Adrenal gland (tissue), 12 donors: ENCODE measurements around the gene UBE3B. TPM values are rescaled to one million over a fixed set of nuclear protein-coding genes. Genes with fewer than 3 reads are reported as not detected.

Experiments used
- DNase-seq, 7 donors: peaks; one replicate each; pipeline ENCODE4 v3.0.0-alpha.2; 2019 to 2020
- H3K27ac ChIP-seq, 5 donors: fragments of 200-600 bp; sonication (generic) in 4 of 5; 1 replicate in 3 of 5; 2 replicates in 2 of 5; pipeline versions ENCODE4 v1.5.1 to v1.8.0; 2016 to 2020; ENCODE audit warnings: mild to moderate bottlenecking in 1 of 5
- H3K27me3 ChIP-seq: fragments of 200-600 bp; 2 replicates; pipeline ENCODE4 v1.8.0; 2021
- H3K36me3 ChIP-seq, 2 donors: fragments of 200-600 bp; replicated peaks in 1 of 2; 1 replicate in 1 of 2; 2 replicates in 1 of 2; pipeline versions ENCODE4 v1.5.1 to v1.8.0; 2018 to 2022
- H3K4me1 ChIP-seq, 2 donors: fragments of 200-600 bp; replicated peaks in 1 of 2; 1 replicate in 1 of 2; 2 replicates in 1 of 2; pipeline versions ENCODE4 v1.5.1 to v1.8.0; 2018 to 2021
- H3K4me3 ChIP-seq, 4 donors: fragments of 200-600 bp; sonication (generic) in 3 of 4; one replicate each; pipeline ENCODE4 v1.5.1; 2016 to 2018
- H3K9me3 ChIP-seq, 3 donors: fragments of 200-600 bp; sonication (generic) in 1 of 3; replicated peaks in 1 of 3; 1 replicate in 2 of 3; 2 replicates in 1 of 3; pipeline versions ENCODE4 v1.5.1 to v1.8.0; 2016 to 2021
- POLR2A ChIP-seq, 2 donors: fragments of 450-650 bp; IDR thresholded peaks; one replicate each; pipeline ENCODE4 v1.6.1; 2017; ENCODE audit warnings: antibody characterized with exemption in 2 of 2, mild to moderate bottlenecking in 2 of 2, moderate library complexity in 1 of 2
- WGBS, 4 donors: extraction: QIAGEN DNeasy Blood & Tissue Kit in 2 of 4; methylation state at CpG; one replicate each; pipeline versions ENCODE4 v1.1.5 to v1.1.7; 2013 to 2017; 5-methylcytosine and 5-hydroxymethylcytosine counted together
- intact Hi-C, 2 donors: fragments of 100-400 bp; cut with DNase I; formaldehyde crosslinking; loops; one replicate each; pipeline versions ENCODE4 v1.14.1 to v1.15.0; 2022 to 2023
- polyA plus RNA-seq, 3 donors: library from polyadenylated mRNA; stranded (reverse); fragments of 200-250 nt in 2 of 3; fragments of 350-450 nt in 1 of 3; fragmentation: Illumina TruSeq in 1 of 3; extraction: RNeasy Lipid Tissue Mini Kit (QIAGEN cat#74804) in 1 of 3; gene quantifications; one replicate each; pipeline ENCODE4 v1.2.3, GENCODE V29; 2013 to 2014
- total RNA-seq, 9 donors: library from RNA; depleted of rRNA in 4 of 9; stranded (reverse); fragments of >200 nt in 4 of 9; fragments of 120-200 nt in 1 of 9; fragmentation: NEBNext Ultra II Directional in 1 of 9; extraction: Animal tissue kit (Norgen Biotek cat#: 25700) in 1 of 9; gene quantifications; one replicate each; pipeline versions ENCODE4 v1.1.0 to v1.2.4, GENCODE V29; 2013 to 2023
- TF ChIP-seq, protein P1 (sequence below), 6 experiments: fragments of 450-650 bp in 4 of 6; fragments of 200-600 bp in 2 of 6; sonication (generic) in 1 of 6; IDR thresholded peaks; 1 replicate in 5 of 6; 2 replicates in 1 of 6; pipeline versions ENCODE4 v1.5.1 to v1.8.0; 2016 to 2021; ENCODE audit warnings: antibody characterized with exemption in 6 of 6, mild to moderate bottlenecking in 2 of 6, moderate library complexity in 1 of 6
- donor health status: healthy with polysubstance abuse.
- donor health status: Bipolar disorder and iron deficiency.
- donor health status: DM: yes; HTN: yes; CAD: no.
- donor health status: DM: no; HTN: no; CAD: no.
- donor health status: DM: no; HTN: no; CAD: no.
- donor health status: DM: yes; HTN: yes; CAD: no.

Gene UBE3B
- total and polyA plus RNA-seq, 12 donors = 16.0 to 79.5 (median 39.5) TPM

DNA sequence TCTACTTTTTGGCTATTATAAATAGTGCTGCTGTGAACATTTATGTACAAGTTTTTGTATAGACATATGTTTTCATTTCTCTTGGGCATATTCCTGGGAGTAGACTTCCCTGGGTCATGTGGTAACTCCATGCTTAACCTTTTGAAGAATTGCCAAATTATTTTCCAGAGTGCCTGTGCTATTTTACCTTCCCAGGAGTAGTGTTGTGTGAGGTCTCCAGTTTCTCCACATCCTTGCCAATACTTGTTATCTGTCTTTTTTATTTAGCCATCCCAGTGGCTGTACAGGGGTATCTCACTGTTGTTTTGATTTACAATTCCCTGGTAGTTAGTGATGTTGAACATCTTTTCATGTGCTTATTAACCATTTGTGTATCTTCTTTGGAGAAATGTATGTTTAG, 18.9 kb downstream of the UBE3B start:
- Histone ChIP-seq H3K27me3 (no peaks in the 10 kb centered on the region), H3K27ac (no peak overlapping the region), H3K4me1 (no peaks in the 10 kb centered on the region), H3K36me3 (peaks cover 0 to 52% of the 10 kb centered on the region in 2 donors), H3K4me3 (no peak overlapping the region), H3K9me3 (no peaks in the 10 kb centered on the region)
- TF ChIP-seq, protein P1, sequence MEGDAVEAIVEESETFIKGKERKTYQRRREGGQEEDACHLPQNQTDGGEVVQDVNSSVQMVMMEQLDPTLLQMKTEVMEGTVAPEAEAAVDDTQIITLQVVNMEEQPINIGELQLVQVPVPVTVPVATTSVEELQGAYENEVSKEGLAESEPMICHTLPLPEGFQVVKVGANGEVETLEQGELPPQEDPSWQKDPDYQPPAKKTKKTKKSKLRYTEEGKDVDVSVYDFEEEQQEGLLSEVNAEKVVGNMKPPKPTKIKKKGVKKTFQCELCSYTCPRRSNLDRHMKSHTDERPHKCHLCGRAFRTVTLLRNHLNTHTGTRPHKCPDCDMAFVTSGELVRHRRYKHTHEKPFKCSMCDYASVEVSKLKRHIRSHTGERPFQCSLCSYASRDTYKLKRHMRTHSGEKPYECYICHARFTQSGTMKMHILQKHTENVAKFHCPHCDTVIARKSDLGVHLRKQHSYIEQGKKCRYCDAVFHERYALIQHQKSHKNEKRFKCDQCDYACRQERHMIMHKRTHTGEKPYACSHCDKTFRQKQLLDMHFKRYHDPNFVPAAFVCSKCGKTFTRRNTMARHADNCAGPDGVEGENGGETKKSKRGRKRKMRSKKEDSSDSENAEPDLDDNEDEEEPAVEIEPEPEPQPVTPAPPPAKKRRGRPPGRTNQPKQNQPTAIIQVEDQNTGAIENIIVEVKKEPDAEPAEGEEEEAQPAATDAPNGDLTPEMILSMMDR (IDR thresholded peaks at IDR 0.05) = no peak
- no peak for TF ChIP-seq POLR2A (IDR thresholded peaks at IDR 0.05)
- intact Hi-C loops = no loop called here
- no peak for DNase-seq

GRCh38 chr12:109497675-109498074, 20.2 kb downstream of the UBE3B start:
- 85 to 93% (median 92%) methylated on average over 7 of the region's 7 CpGs for WGBS, 4 donors
- Histone ChIP-seq H3K9me3 (no peaks in the 10 kb centered on the region), H3K4me3 (no peak overlapping the region), H3K27me3 (no peaks in the 10 kb centered on the region), H3K36me3 (peaks cover 0 to 52% of the 10 kb centered on the region in 2 donors), H3K27ac (no peak overlapping the region), H3K4me1 (no peaks in the 10 kb centered on the region)
- intact Hi-C loops = no loop called here
- TF ChIP-seq POLR2A (IDR thresholded peaks at IDR 0.05) = no peak
- TF ChIP-seq, protein P1 (IDR thresholded peaks at IDR 0.05) = no peak
- DNase-seq = peak in 1 of 7 donors; percentile 17

GRCh38 chr12:109500406-109501185, 23.2 kb downstream of the UBE3B start:
- TF ChIP-seq POLR2A (IDR thresholded peaks at IDR 0.05) = no peak
- TF ChIP-seq, protein P1 (IDR thresholded peaks at IDR 0.05) = no peak
- no peaks in the 10 kb centered on the region for H3K4me1 ChIP-seq
- H3K4me3 ChIP-seq = no peak overlapping the region
- WGBS, 4 donors = 81 to 95% (median 89%) methylated on average over 9 of the region's 9 CpGs
- no peak overlapping the region for H3K27ac ChIP-seq
- H3K9me3 ChIP-seq = no peaks in the 10 kb centered on the region
- H3K36me3 ChIP-seq = peaks cover 0 to 78% of the 10 kb centered on the region in 2 donors
- no peaks in the 10 kb centered on the region for H3K27me3 ChIP-seq
- intact Hi-C loops = no loop called here
- DNase-seq = peak in 1 of 7 donors; percentile 21

DNA sequence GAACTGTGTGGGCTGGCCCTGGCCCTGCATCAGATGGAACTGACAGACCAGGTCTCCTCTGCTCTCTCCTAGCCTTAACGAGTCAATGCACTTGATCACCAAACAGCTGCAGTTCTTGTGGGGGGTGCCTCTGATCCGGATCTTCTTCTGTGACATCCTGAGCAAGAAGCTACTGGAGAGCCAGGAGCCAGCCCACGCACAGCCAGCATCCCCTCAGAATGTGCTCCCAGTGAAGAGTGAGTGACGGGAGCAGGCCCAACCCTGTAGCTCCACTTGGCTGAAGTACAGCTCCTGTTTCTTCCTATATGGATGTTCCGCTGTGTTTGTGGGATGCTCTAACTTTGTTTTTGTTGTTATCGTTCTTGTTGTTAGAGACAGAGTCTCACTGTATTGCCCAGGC, 23.9 kb downstream of the UBE3B start:
- Histone ChIP-seq H3K4me3 (no peak overlapping the region), H3K27ac (no peak overlapping the region), H3K27me3 (no peaks in the 10 kb centered on the region), H3K4me1 (no peaks in the 10 kb centered on the region), H3K9me3 (no peaks in the 10 kb centered on the region), H3K36me3 (peaks cover 0 to 80% of the 10 kb centered on the region in 2 donors)
- WGBS, 4 donors = 87 to 95% (median 91%) methylated on average over 6 of the region's 6 CpGs
- peak in 1 of 7 donors; percentile 14 for DNase-seq
- intact Hi-C loops = no loop called here
- no peak for TF ChIP-seq POLR2A (IDR thresholded peaks at IDR 0.05)
- TF ChIP-seq, protein P1 (IDR thresholded peaks at IDR 0.05) = no peak
